Uterus (tissue), 2 donors: ENCODE results near the gene MARK2.

ENCODE experiments used
- CTCF ChIP-seq, 4 experiments: fragments of 200-600 bp in 2 of 4; fragments of 450-650 bp in 2 of 4; sonication (generic) in 2 of 4; IDR thresholded peaks; one replicate each; pipeline ENCODE4 v1.5.1; 2016 to 2019; ENCODE audit warnings: antibody characterized with exemption in 4 of 4, mild to moderate bottlenecking in 2 of 4, moderate library complexity in 1 of 4
- POLR2A ChIP-seq, 2 donors: fragments of 450-650 bp; IDR thresholded peaks; one replicate each; pipeline ENCODE4 v1.6.1; 2016; ENCODE audit warnings: antibody characterized with exemption in 2 of 2, mild to moderate bottlenecking in 1 of 2, moderate library complexity in 1 of 2

DNA sequence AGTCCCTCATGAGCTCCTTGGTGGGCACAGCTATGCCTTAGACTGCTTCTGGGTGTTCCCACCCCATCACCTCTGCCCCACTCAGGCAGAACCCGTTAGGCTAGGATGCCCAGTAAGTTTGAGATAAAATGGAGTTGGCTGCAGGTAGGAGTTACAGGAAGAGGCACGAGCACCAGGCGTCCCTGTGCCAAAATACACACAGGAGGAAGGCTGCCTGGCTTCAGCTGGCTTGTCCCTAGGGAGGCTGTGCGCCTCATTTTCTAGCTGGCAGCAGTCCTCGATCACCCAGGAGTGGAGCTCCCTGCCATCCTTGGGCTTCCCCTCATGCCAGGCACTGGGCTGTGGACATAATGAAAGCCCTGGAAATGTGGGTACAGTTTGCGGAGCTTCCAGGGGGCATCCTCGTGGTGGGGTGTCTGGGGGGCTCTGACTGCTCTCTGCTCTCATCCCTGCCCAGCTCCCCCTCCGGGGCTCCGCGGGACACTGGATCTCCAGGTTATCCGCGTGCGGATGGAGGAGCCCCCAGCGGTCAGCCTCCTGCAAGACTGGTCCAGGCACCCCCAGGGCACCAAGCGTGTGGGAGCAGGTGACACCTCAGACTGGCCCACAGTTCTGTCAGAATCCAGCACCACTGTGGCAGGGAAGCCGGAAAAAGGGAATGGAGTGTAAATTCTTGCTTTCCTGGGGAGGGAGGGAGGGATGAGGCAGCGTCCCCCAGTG lies 12.3 kb upstream of the MARK2 start:
- no peak for TF ChIP-seq CTCF (IDR thresholded peaks at IDR 0.05)
- no peak for TF ChIP-seq POLR2A (IDR thresholded peaks at IDR 0.05)
